ENCODE results near the gene ARID5B. TPM values are rescaled to one million over a fixed set of nuclear protein-coding genes. Genes with fewer than 3 reads are reported as not detected.

ARID5B gene
- total and polyA plus RNA-seq, 2 of the 4 experiments (the other 2 are of a cell fraction), result 41.0 to 125 TPM

- Histone ChIP-seq H3K4me1 (ENCODE audit: control insufficient read depth, insufficient read depth, low read length) (peaks cover 22% of the 10 kb centered on the region), H4K8ac (ENCODE audit: low read depth in 2 of 2, low read length in 2 of 2) (peak overlapping the region; percentile 62 to 89), H2BK5ac (ENCODE audit: low read depth, low read length, poor library complexity, severe bottlenecking) (peak overlapping the region; percentile 88), H3K27me3 (ENCODE audit: control insufficient read depth, insufficient read depth, low read length) (no peaks in the 10 kb centered on the region), H3K9me3 (ENCODE audit: control insufficient read depth, insufficient read depth, low read length) (no peaks in the 10 kb centered on the region), H3K18ac (ENCODE audit: low read depth, low read length) (peak overlapping the region; percentile 61), H3K9me1 (ENCODE audit: insufficient read depth, low read length) (peaks cover 24% of the 10 kb centered on the region), H3K4me2 (ENCODE audit: low read depth, low read length) (peak overlapping the region; percentile 100), H3K9ac (ENCODE audit: low read depth, low read length) (peak overlapping the region; percentile 87), H3K56ac (ENCODE audit: extremely low read depth, insufficient read depth, low read length) (peak overlapping the region; percentile 99), H4K20me1 (ENCODE audit: insufficient read depth, low read length) (peaks cover 48% of the 10 kb centered on the region), H3K4me3 (ENCODE audit: insufficient read depth, low read depth, low read length) (peak overlapping the region; percentile 62), H2BK20ac (ENCODE audit: low read depth, low read length) (peak overlapping the region; percentile 37), H2AK9ac (replicated peaks; ENCODE audit: low read depth, low read length, poor library complexity) (peak overlapping the region; percentile 75), H3K36me3 (ENCODE audit: control insufficient read depth, insufficient read depth, low read length) (peaks cover 48% of the 10 kb centered on the region), H2AK5ac (ENCODE audit: low read depth, low read length) (peak overlapping the region; percentile 85), H3K23ac (ENCODE audit: low read depth, low read length) (peak overlapping the region; percentile 98), H4K91ac (ENCODE audit: insufficient read depth, low read depth, low read length) (peak overlapping the region; percentile 88), H2BK120ac (ENCODE audit: low read depth, low read length) (peak overlapping the region; percentile 92), H3K4ac (ENCODE audit: low read depth, low read length) (peak overlapping the region; percentile 96), H2AFZ (replicated peaks; ENCODE audit: low read length, poor library complexity) (no peak overlapping the region), H2BK15ac (ENCODE audit: low read depth, low read length) (peak overlapping the region; percentile 56; the same call in 1 of the 3 replicates), H3K14ac (replicated peaks; ENCODE audit: low read depth, low read length) (peak overlapping the region; percentile 92), H3K79me1 (ENCODE audit: low read depth in 1 of 2, low read length in 2 of 2) (peaks cover 0 to 59% of the 10 kb centered on the region in 2 experiments; a peak in 2 of 4 replicates), H3K27ac (ENCODE audit: insufficient read depth, low read length) (peak overlapping the region; percentile 83), H4K5ac (ENCODE audit: low read depth, low read length) (peak overlapping the region; percentile 82)
- WGBS, 2 experiments (ENCODE audit: extremely low coverage in 2 of 2, insufficient read length in 1 of 2), result 29% methylated on average over 5 of the region's 9 CpGs; no CpG with 5 or more reads in 1 of the 2 experiments
- intact Hi-C loops (cut with micrococcal nuclease), result loop anchor here (10.0 kb wide), 2 partner anchors 296 to 1236 kb away; no protein-coding TSS in a partner anchor
- ChIA-PET POLR2A (ENCODE audit: unreplicated experiment) (interaction anchor here (0.6 to 3.5 kb wide), 12 partner anchors 10 to 300 kb away, joined by 3 to 12 read pairs (median 6); no protein-coding TSS in a partner anchor), CTCF (interaction anchor here (2.2 kb wide), 1 partner anchor 12 kb away, joined by 10 read pairs; no protein-coding TSS in a partner anchor)
- peak; percentile 35 for ATAC-seq (ENCODE audit: low read depth)
- dilution Hi-C loops (cut with HindIII; ENCODE audit: low sequenced_read_pairs, unreplicated experiment), result no loop called here
- in situ Hi-C loops (cut with MboI; ENCODE audit: low sequenced_read_pairs), result loop anchor here (5.0 kb wide), 1 partner anchor 149 kb away; the partner anchor contains the start of gene ARID5B
- no TSS peak for BruUV-seq (replicated peaks)
- peak; percentile 96 for DNase-seq
- TF ChIP-seq CHD1 (IDR thresholded peaks at IDR 0.05; ENCODE audit: low read depth, low read length) (peak; percentile 84; the same call in 1 of the 2 replicates), RCOR1 (IDR thresholded peaks at IDR 0.05; ENCODE audit: insufficient replicate concordance, low read length) (no peak), MXI1 (IDR thresholded peaks at IDR 0.05; ENCODE audit: borderline replicate concordance, low read depth, low read length) (peak; percentile 57; the same call in 1 of the 2 replicates), MAZ (IDR thresholded peaks at IDR 0.05; ENCODE audit: borderline replicate concordance, low read depth, low read length) (0 out of 2 replicates have a peak, but pooled peaks have one; percentile 15), MAFK (IDR thresholded peaks at IDR 0.05; ENCODE audit: low read depth, low read length) (peak; percentile 82), ELK1 (IDR thresholded peaks at IDR 0.05; ENCODE audit: borderline replicate concordance, low read depth, low read length) (no peak), CEBPB (IDR thresholded peaks at IDR 0.05; ENCODE audit: low read depth, low read length) (peak; percentile 91), CTCF (conservative IDR thresholded peaks at IDR 0.05; ENCODE audit: low read depth, low read length) (no peak), RFX5 (IDR thresholded peaks at IDR 0.05; ENCODE audit: low read depth, low read length) (no peak), BHLHE40 (IDR thresholded peaks at IDR 0.05; ENCODE audit: low read depth, low read length) (no peak), FOS (IDR thresholded peaks at IDR 0.05; ENCODE audit: low read depth, low read length) (peak; percentile 79), SMC3 (IDR thresholded peaks at IDR 0.05; ENCODE audit: low read depth, low read length) (no peak), RAD21 (IDR thresholded peaks at IDR 0.05; ENCODE audit: low read length) (no peak)
- TF ChIP-seq, protein P1, sequence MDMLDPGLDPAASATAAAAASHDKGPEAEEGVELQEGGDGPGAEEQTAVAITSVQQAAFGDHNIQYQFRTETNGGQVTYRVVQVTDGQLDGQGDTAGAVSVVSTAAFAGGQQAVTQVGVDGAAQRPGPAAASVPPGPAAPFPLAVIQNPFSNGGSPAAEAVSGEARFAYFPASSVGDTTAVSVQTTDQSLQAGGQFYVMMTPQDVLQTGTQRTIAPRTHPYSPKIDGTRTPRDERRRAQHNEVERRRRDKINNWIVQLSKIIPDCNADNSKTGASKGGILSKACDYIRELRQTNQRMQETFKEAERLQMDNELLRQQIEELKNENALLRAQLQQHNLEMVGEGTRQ (IDR thresholded peaks at IDR 0.05; ENCODE audit: low read depth, low read length), result no peak
Measured at GRCh38 chr10:62050893-62051433, 149.5 kb downstream of the ARID5B start.
